Neural cell (in vitro differentiated cells): ENCODE results near the gene SSC5D.
"Not testable (repeated sequence)": the region's sequence is repeated elsewhere in the genome, so short reads cannot be mapped to it uniquely, and the experiment has no call there.

Experiments used
- EP300 ChIP-seq: fragments of 450-650 bp; conservative IDR thresholded peaks from 2 replicates; pipeline ENCODE4 v1.6.1; 2014; ENCODE audit warnings: antibody characterized with exemption, mild to moderate bottlenecking, moderate library complexity; ENCODE audit not compliant: poor library complexity, severe bottlenecking
- TF ChIP-seq, protein P1 (sequence below): fragments of 450-650 bp; IDR thresholded peaks from 2 replicates; pipeline ENCODE4 v1.5.1; 2014; ENCODE audit warnings: antibody characterized with exemption, mild to moderate bottlenecking, moderate library complexity; ENCODE audit not compliant: poor library complexity, severe bottlenecking

DNA sequence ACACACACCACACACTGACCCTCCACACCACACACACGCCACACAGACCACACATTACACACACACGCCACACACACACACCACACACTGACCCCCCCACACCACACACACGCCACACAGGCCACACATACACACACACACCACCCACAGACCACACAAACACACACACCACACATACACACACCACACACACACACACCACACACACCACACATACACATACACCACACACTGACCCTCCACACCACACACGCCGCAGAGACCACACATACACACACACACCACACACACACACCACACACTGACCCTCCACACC, 40.1 kb upstream of the SSC5D start:
- not testable (repeated sequence) for TF ChIP-seq EP300
- TF ChIP-seq, protein P1, sequence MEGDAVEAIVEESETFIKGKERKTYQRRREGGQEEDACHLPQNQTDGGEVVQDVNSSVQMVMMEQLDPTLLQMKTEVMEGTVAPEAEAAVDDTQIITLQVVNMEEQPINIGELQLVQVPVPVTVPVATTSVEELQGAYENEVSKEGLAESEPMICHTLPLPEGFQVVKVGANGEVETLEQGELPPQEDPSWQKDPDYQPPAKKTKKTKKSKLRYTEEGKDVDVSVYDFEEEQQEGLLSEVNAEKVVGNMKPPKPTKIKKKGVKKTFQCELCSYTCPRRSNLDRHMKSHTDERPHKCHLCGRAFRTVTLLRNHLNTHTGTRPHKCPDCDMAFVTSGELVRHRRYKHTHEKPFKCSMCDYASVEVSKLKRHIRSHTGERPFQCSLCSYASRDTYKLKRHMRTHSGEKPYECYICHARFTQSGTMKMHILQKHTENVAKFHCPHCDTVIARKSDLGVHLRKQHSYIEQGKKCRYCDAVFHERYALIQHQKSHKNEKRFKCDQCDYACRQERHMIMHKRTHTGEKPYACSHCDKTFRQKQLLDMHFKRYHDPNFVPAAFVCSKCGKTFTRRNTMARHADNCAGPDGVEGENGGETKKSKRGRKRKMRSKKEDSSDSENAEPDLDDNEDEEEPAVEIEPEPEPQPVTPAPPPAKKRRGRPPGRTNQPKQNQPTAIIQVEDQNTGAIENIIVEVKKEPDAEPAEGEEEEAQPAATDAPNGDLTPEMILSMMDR, result not testable (repeated sequence)
